SK-N-SH (cell line): ENCODE results near the gene TRPM1. TPM values are rescaled to one million over a fixed set of nuclear protein-coding genes. Genes with fewer than 3 reads are reported as not detected.

Experiments used
- CTCF ChIA-PET: fragments of 300-600, 350-600 bp; formaldehyde crosslinking; extraction: SDS; loops from one replicate; lab custom pipeline; 2021; lab: Yijun Ruan, JAX
- POLR2A ChIA-PET: fragments of 350-600 bp; sonication (Branson Sonifier 250); formaldehyde crosslinking; extraction: SDS; loops from one replicate; lab custom pipeline; 2020; ENCODE audit warnings: antibody characterized with exemption, inconsistent platforms; lab: Yijun Ruan, JAX
- DNase-seq: peaks from one replicate; pipeline ENCODE4 v3.0.0; 2012
- H2AFZ ChIP-seq: fragments of 200-600 bp; sonication (generic); 2 replicates; pipeline ENCODE4 v1.8.1; 2016; ENCODE audit warnings: antibody characterized with exemption, mild to moderate bottlenecking, low read depth
- H3F3A ChIP-seq: fragments of 200-600 bp; sonication (generic); replicated peaks from 2 replicates; pipeline ENCODE3; 2016; ENCODE audit warnings: antibody characterized with exemption, mild to moderate bottlenecking; ENCODE audit not compliant: insufficient read depth
- H3K27ac ChIP-seq, 2 experiments: fragments of 200-500 bp in 1 of 2; fragments of 200-600 bp in 1 of 2; sonication (Bioruptor generic) in 1 of 2; sonication (generic), shearing (Covaris generic) in 1 of 2; 2 replicates each; pipeline versions ENCODE4 v1.5.1 to v1.6.1; 2014 to 2016; ENCODE audit warnings: low read depth in 2 of 2, inconsistent platforms in 1 of 2, low read length in 1 of 2, mild to moderate bottlenecking in 1 of 2, mixed read lengths in 1 of 2
- H3K27me3 ChIP-seq: fragments of 200-600 bp; sonication (generic), shearing (Covaris generic); 2 replicates; pipeline ENCODE4 v1.6.1; 2016; ENCODE audit warnings: mixed run types; ENCODE audit not compliant: insufficient read depth
- H3K36me3 ChIP-seq, 2 experiments: fragments of 200-500 bp in 1 of 2; fragments of 200-600 bp in 1 of 2; sonication (Bioruptor generic) in 1 of 2; sonication (generic) in 1 of 2; replicated peaks in 1 of 2; 2 replicates each; pipeline versions ENCODE3 to v1.5.1; 2014 to 2016; ENCODE audit warnings: low read length in 1 of 2, mild to moderate bottlenecking in 1 of 2; ENCODE audit not compliant: insufficient read depth in 2 of 2, control insufficient read depth in 1 of 2
- H3K4me1 ChIP-seq, 2 experiments: fragments of 200-500 bp in 1 of 2; fragments of 200-600 bp in 1 of 2; sonication (Bioruptor generic) in 1 of 2; sonication (generic), shearing (Covaris generic) in 1 of 2; 2 replicates each; pipeline versions ENCODE4 v1.5.1 to v1.6.1; 2014 to 2016; ENCODE audit warnings: low read depth in 1 of 2, low read length in 1 of 2, mixed run types in 1 of 2; ENCODE audit not compliant: insufficient read depth in 2 of 2, control insufficient read depth in 1 of 2
- H3K4me2 ChIP-seq: fragments of 200-600 bp; sonication (generic), shearing (Covaris generic); 2 replicates; pipeline ENCODE4 v1.6.1; 2017; ENCODE audit warnings: mixed run types
- H3K4me3 ChIP-seq, 2 experiments: fragments of 200-500 bp in 1 of 2; fragments of 200-600 bp in 1 of 2; sonication (Bioruptor generic) in 1 of 2; sonication (generic), shearing (Covaris generic) in 1 of 2; 2 replicates each; pipeline versions ENCODE4 v1.5.1 to v1.8.1; 2014 to 2016; ENCODE audit warnings: low read depth in 2 of 2, inconsistent platforms in 1 of 2, low read length in 1 of 2, mild to moderate bottlenecking in 1 of 2, mixed read lengths in 1 of 2, moderate library complexity in 1 of 2
- H3K79me2 ChIP-seq: fragments of 200-600 bp; sonication (generic); 2 replicates; pipeline ENCODE4 v1.8.1; 2017; ENCODE audit warnings: mild to moderate bottlenecking; ENCODE audit not compliant: insufficient read depth
- H3K9ac ChIP-seq: fragments of 200-600 bp; sonication (generic); 2 replicates; pipeline ENCODE4 v1.6.1; 2017; ENCODE audit warnings: mixed run types
- H3K9me2 ChIP-seq: fragments of 200-600 bp; sonication (generic); 2 replicates; pipeline ENCODE4 v1.6.1; 2017; ENCODE audit warnings: mixed run types
- H3K9me3 ChIP-seq: fragments of 200-600 bp; sonication (generic); 2 replicates; pipeline ENCODE4 v1.6.1; 2017; ENCODE audit warnings: mixed run types, mild to moderate bottlenecking, moderate library complexity
- H4K20me1 ChIP-seq: fragments of 200-600 bp; sonication (generic); 2 replicates; pipeline ENCODE4 v1.6.1; 2017; ENCODE audit warnings: mild to moderate bottlenecking, mixed run types; ENCODE audit not compliant: insufficient read depth
- EZH2phosphoT487 ChIP-seq: fragments of 200-600 bp; sonication (generic); IDR thresholded peaks from 2 replicates; pipeline ENCODE4 v1.6.1; 2017; ENCODE audit warnings: low read depth, mixed run types, mild to moderate bottlenecking, antibody characterized with exemption, moderate library complexity, borderline replicate concordance
- FOXJ3 ChIP-seq: sonication (generic); formaldehyde crosslinking; IDR thresholded peaks from 2 replicates; pipeline ENCODE4 v1.5.1; 2020; ENCODE audit warnings: mild to moderate bottlenecking, missing genetic modification reagents
- FOXM1 ChIP-seq: IDR thresholded peaks from 2 replicates; pipeline ENCODE4 v1.4.0; 2012; ENCODE audit warnings: low read depth, mild to moderate bottlenecking
- GATA2 ChIP-seq: sonication (generic); formaldehyde crosslinking; IDR thresholded peaks from 2 replicates; pipeline ENCODE4 v1.5.0; 2020; ENCODE audit warnings: mild to moderate bottlenecking, missing genetic modification reagents
- JUND ChIP-seq: IDR thresholded peaks from 2 replicates; pipeline ENCODE4 v1.4.0; 2012
- MXI1 ChIP-seq: IDR thresholded peaks from 2 replicates; pipeline ENCODE4 v1.6.1; 2012; ENCODE audit warnings: mild to moderate bottlenecking, low read depth, low read length, improper control_type of control experiment
- NFIC ChIP-seq: IDR thresholded peaks from 2 replicates; pipeline ENCODE4 v1.4.0; 2012; ENCODE audit warnings: borderline replicate concordance
- TEAD4 ChIP-seq: IDR thresholded peaks from 2 replicates; pipeline ENCODE4 v1.4.0; 2012; ENCODE audit warnings: mild to moderate bottlenecking, borderline replicate concordance; ENCODE audit not compliant: insufficient read depth
- WGBS: methylation state at CpG from one replicate; pipeline ENCODE4 v1.1.6; 2017; ENCODE audit warnings: low lambda C conversion rate; 5-methylcytosine and 5-hydroxymethylcytosine counted together
- polyA plus RNA-seq, 3 experiments: library from polyadenylated mRNA; depleted of rRNA; stranded (reverse); fragments of >200 nt; gene quantifications; 2 replicates each; pipeline ENCODE4 v1.2.3, GENCODE V29; 2012
- TF ChIP-seq, protein P1 (sequence below): fragments of 150-350 bp; IDR thresholded peaks from 2 replicates; pipeline ENCODE4 v1.6.1; 2016; ENCODE audit warnings: mild to moderate bottlenecking, low read depth, low read length
- TF ChIP-seq, protein P2 (sequence below): IDR thresholded peaks from 2 replicates; pipeline ENCODE4 v1.4.0; 2012; ENCODE audit warnings: low read depth

TRPM1 gene
- polyA plus RNA-seq, 1 of the 3 experiments (the other 2 are of a cell fraction): not detected

GRCh38 chr15:31148297-31149087 is 47.0 kb upstream of the TRPM1 start:
- Histone ChIP-seq H3F3A (no peaks in the 10 kb centered on the region), H4K20me1 (no peaks in the 10 kb centered on the region), H3K36me3 (no peaks in the 10 kb centered on the region), H3K27me3 (no peaks in the 10 kb centered on the region), H3K27ac (no peak overlapping the region), H3K9ac (no peak overlapping the region), H3K4me2 (no peak overlapping the region), H3K9me2 (no peaks in the 10 kb centered on the region), H3K9me3 (no peaks in the 10 kb centered on the region), H3K4me1 (peaks cover 0 to 5% of the 10 kb centered on the region in 2 experiments; a peak in 1 of 4 replicates), H3K4me3 (no peak overlapping the region), H3K79me2 (no peaks in the 10 kb centered on the region), H2AFZ (no peak overlapping the region)
- no peak for DNase-seq
- WGBS: 50% methylated on average over 13 of the region's 13 CpGs
- ChIA-PET POLR2A (no interaction called here), CTCF (interaction anchor here (1.1 to 4.0 kb wide), 4 partner anchors 19 to 341 kb away, joined by 3 to 17 read pairs (median 4); no protein-coding TSS in a partner anchor)
- TF ChIP-seq GATA2 (CRISPR knock-in tag): peak; percentile 27
- TF ChIP-seq TEAD4: no peak
- TF ChIP-seq FOXM1: no peak
- no peak for TF ChIP-seq NFIC
- TF ChIP-seq, protein P1, sequence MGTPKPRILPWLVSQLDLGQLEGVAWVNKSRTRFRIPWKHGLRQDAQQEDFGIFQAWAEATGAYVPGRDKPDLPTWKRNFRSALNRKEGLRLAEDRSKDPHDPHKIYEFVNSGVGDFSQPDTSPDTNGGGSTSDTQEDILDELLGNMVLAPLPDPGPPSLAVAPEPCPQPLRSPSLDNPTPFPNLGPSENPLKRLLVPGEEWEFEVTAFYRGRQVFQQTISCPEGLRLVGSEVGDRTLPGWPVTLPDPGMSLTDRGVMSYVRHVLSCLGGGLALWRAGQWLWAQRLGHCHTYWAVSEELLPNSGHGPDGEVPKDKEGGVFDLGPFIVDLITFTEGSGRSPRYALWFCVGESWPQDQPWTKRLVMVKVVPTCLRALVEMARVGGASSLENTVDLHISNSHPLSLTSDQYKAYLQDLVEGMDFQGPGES: no peak

GRCh38 chr15:31147944-31148296 is 46.4 kb upstream of the TRPM1 start:
- Histone ChIP-seq H3K9me3 (no peaks in the 10 kb centered on the region), H3K9ac (no peak overlapping the region), H3K79me2 (no peaks in the 10 kb centered on the region), H3K9me2 (no peaks in the 10 kb centered on the region), H4K20me1 (no peaks in the 10 kb centered on the region), H3K36me3 (no peaks in the 10 kb centered on the region), H3K27me3 (no peaks in the 10 kb centered on the region), H2AFZ (no peak overlapping the region), H3F3A (no peaks in the 10 kb centered on the region), H3K4me1 (peaks cover 0 to 5% of the 10 kb centered on the region in 2 experiments; a peak in 1 of 4 replicates), H3K4me2 (no peak overlapping the region), H3K4me3 (no peak overlapping the region), H3K27ac (no peak overlapping the region)
- CTCF ChIA-PET: interaction anchor here (1.1 to 4.0 kb wide), 4 partner anchors 18 to 341 kb away, joined by 3 to 17 read pairs (median 4); no protein-coding TSS in a partner anchor
- 72% methylated on average over 4 of the region's 4 CpGs for WGBS
- POLR2A ChIA-PET: no interaction called here
- TF ChIP-seq, protein P2, sequence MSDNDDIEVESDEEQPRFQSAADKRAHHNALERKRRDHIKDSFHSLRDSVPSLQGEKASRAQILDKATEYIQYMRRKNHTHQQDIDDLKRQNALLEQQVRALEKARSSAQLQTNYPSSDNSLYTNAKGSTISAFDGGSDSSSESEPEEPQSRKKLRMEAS: no peak
- TF ChIP-seq FOXJ3 (CRISPR knock-in tag) (no peak), EZH2phosphoT487 (no peak), MXI1 (no peak), JUND (no peak)
- no peak for DNase-seq
